Activated T-helper 9 cell treated with anti-CD3 and anti-CD28 coated beads, Interleukin-2, amount 50 U/mL, for 16 hours (primary cell): ENCODE measurements around the gene IQCK.
"Not testable (repeated sequence)": the region's sequence is repeated elsewhere in the genome, so short reads cannot be mapped to it uniquely, and the experiment has no call there.

Experiments
- DNase-seq: peaks from one replicate; pipeline ENCODE4 v3.0.0-alpha.2; 2020; ENCODE audit warnings: low read depth

Gene IQCK

DNA sequence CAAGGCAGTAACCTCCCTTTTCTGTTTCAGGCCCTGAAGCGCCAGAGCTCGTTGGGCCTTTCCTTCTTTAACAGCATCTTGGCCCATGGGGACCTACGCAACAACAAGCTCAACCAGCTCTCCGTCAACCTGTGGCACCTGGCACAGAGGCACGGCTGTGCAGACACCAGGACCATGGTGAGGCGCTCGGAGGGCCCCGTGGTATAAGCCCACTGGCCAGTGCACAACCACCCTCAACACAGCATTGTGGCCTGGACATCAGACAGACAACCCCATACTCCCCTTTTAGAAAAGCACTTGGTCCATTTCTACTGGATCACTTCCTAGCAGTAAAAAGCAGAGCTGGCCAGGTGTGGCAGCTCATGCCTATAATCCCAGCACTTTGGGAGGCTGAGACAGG is 18.6 kb upstream of the IQCK start:
- DNase-seq: no peak

DNA sequence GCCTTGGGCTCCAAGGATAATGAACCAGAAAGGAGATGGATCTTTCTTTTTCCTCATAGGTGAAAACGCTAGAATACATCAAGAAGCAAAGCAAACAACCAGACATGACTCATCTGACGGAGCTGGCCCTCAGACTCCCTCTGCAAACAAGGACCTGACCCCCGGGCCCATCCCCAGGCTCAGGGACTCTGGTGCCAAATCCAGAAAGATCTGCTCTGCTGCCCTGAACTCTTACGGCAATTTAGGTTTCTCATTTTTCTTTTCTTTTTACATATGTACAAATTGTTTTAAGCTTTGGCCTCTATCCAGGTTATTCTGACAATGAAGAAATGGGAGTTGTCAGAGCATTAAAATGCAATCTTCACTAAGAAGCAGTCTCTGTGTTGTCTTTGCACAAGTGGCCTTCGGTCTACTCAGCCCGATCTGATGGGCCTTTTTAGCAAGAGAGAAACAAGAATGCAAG is 17.7 kb upstream of the IQCK start:
- DNase-seq: no peak

DNA sequence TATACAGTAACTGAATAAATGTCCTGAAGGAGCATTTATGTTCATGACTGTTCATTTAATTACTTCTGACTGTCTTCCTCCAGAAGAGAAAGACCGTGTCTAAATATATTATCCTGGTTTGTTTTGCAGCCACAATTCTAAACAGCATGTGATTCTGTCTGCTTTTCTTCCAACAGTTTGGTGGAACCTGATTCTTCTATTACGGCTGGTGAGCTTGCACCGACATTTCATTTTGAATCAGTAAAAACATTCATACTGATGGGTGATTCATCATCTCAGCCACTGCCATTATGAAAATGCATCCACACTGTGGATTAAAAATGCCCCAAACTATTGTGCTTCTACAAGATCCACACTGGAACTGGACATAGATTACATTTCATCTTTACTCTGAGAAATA is 17.0 kb upstream of the IQCK start:
- DNase-seq: no peak

DNA sequence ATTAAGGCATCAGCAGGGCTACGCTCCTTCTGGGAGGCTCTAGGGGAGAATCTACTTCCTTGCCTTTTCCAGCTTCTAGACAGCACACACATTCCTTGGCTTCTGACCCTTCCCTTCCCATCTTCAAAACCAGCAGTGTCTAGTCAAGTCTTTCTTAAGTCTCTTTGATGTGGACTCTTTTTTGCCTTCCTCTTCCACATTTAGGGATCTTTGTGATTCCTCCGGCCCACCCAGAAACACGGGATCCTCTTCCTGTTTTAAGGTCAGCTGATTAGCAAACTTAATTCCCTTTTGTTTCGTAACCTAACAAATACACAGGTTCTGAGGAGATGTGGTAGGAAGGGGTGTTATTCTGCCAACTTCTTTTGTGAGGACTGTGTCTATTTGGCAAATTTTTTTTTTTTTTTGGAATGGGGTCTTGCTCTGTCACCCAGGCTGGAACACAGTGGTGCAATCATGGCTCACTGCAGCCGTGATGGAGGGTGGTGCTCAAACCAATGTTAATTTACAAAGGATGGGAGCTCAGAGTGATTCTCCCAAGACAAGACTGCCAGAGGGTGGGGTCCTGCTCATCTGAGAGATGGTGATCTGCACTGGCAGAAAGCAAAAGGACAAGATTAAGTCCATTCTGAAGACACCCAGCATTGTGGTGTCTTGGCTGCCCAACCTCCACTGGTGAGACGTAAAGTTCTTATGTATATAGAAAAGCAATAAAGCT is 14.7 kb upstream of the IQCK start:
- DNase-seq: no peak

DNA sequence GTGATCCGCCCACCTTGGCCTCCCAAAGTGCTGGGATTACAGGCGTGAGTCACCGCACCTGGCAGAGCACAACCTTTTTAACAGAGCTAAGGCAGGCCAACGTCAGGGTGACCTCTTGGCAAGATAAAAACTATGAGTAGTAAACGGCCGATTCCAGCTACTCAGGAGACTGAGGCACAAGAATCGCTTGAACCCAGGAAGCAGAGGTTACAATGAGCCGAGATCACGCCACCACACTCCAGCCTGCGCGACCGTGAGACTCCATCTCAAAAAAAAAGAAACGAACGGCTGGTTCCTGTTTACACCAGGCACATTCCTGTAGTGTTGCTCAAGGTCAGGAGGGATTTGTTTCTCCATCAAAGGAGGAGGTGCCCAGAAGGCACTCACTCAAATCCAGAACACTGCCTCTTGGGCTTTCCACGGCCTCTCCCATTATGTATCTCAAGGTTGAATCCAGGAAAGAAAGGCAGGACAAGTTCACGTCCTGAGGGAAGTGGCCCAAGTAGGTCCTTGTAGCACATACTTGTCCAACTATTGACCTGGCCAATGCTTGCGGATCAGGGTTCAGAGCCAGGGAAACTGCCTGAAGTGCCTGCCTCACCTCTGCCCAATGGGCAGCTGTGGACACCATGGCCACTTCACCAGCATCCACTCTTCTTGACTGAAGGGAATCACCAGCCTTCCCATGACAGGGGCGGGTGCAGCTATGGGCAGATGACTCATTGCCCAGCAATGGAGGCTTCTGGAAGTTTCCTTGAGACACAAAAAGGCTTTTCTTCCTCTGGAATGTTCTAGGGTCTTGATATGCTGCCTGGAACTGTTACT is 13.5 kb upstream of the IQCK start:
- no peak for DNase-seq

DNA sequence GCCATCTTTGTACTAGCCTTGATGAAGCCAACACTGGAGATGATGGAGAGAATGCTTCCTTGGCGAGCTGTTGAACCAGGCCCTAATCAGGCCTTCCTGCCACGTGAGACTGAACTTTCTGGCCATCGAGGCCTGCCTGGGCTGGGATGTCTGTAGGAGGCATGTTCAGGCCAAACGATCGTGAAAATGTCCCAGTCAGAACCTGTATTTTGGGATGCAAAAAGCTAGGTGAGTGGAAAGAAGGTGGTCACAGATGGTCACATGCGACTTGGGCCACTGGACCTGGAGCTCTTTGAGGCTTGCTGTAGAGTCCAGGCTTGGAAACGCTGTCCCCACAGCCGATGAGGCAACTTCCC is 12.9 kb upstream of the IQCK start:
- no peak for DNase-seq

DNA sequence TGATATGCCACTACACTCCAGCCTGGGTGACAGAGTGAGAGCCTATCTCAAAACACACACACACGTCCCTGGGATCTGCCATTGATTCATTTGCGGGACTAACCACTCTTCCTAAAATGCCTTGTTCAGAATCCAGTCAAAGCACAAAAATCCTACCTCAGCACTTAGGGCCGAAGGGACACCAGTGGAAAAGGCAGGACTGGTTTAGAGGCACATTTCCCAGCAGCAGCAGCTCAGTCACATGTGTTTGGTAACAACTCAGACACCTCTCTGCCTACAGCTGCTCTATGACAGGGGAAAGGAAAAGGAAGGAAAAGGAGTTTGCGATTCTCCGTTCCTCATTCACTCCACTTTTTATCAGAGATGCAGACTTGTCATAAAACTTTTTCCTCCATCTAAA is 12.2 kb upstream of the IQCK start:
- no peak for DNase-seq

DNA sequence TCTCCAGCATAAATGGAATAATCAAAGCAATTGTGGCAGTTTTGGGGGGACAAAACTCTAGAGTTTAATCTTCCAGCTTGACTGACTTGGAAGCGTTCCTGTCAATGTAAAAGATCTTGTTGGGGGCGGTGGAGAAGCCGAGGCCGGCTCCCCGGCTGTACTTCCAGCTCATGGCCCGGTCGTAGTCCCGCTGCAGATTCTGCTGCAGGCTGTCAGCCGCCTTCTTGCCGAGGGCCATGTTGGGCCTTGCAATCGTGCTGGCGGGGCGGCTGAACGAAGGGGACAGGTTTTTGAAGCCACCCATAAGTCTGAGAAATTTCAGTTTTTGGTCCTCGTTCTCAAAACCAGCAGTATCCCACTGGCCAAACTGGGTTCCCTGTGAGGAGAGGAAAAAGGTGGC is 11.2 kb upstream of the IQCK start:
- DNase-seq: no peak

DNA sequence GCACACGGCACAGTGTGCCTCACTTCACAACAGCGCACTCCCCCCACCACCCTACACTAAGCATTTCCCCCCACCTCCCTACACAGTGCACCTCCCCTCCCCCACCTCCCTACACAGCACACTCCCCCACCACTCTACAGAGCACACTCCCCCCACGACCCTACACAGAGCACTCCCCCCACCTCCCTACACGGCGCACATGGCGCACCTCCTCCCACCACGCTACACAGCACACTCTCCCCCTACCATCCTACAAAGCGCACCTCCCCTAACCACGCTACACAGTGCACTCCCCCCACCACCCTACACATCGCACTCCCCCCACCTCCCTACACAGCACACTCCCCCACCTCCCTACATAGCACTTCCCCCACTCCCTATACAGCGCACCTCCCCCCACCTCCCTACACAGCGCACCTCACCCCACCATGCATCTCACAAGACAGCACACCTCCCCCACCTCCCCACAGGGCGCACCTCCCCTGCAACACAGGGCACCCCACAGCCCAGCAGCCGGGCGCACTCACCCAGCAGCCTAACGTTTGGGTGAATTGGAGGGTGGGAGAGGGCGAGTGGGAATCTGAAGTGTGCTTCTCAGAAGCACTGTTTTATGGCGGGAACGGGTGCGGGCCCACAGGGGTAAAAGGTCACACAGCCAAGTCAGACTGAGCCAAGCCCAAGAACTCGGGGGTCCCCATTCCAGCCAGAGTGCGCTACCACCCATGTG is 10.3 kb upstream of the IQCK start:
- no peak for DNase-seq

DNA sequence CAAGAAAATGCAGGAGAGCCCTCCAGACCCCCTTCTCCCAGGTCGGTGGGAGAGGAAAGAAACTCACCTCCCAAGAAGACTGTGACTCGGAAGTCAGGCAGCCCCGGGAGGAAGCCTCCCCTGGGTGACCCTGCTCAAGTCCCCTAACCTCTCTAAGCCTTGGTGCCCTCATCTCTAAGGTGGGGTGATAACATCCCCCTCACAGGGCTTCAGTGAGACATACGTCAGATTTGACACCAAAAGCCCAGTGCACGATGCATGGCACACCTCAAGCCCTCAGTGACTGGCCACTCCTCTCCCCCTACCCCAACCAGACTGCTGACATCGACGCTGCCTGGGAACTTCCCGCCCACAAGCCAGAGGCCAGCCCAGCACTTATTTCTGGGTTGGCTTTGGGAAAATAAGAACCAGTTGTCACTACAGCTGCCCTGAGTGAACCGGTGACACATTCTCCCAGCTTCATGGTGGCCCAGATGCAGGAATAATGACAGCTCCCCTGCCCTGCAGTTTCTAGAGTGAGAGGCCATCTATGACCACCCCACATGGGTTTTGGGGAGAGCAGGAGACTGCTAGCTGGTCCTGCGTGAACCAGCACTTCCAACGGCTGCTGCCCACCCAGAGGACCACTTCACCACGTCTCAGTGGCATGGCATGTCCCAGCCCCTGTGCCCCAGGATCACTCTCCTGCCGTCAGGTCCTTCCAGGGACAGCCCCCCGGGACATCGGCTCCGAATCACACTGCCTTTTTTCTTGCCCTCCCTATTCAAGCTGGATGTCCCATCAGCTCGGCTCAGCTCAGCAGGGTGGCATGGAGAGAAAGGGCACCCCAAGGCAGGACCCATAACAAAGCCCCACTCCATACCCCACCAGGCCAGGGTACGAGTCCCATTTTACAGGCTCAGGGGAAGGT is 9.5 kb upstream of the IQCK start:
- DNase-seq: no peak

DNA sequence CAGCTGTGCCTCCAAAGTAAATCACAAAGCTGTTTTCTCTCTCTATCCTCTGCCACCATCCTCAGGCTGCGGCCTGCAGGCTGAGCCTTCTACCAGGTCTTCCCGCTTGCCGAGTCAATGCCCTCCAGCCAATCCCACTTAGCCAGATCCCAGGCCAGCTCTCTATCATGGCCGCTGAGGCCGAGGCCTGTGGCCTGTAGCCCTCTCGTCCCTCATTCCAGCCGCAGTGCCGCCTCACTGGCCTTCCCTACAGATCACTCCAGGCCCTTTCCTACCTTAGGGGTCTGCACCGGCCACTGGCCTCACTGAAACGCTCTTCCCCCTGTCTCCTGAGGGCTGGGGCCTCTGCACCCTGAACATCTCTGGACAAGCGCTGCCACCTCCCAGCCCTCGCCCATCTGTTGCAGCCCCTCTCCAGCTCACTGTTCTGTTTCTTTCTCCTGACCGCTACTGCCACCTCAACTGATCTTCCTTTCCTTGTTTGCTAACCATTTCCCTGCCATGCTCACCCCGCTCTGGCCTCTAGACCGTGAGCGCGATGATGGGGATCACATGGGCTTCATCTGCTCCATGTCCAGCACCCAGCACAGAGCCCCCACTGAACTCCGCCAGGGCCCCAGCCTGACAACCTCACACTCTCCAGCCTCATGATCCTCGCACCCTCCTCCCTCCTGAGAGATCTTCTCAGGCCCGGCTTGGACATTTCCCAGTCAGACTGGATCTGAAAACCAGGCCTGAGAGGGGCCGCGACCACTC is 8.5 kb upstream of the IQCK start:
- no peak for DNase-seq

DNA sequence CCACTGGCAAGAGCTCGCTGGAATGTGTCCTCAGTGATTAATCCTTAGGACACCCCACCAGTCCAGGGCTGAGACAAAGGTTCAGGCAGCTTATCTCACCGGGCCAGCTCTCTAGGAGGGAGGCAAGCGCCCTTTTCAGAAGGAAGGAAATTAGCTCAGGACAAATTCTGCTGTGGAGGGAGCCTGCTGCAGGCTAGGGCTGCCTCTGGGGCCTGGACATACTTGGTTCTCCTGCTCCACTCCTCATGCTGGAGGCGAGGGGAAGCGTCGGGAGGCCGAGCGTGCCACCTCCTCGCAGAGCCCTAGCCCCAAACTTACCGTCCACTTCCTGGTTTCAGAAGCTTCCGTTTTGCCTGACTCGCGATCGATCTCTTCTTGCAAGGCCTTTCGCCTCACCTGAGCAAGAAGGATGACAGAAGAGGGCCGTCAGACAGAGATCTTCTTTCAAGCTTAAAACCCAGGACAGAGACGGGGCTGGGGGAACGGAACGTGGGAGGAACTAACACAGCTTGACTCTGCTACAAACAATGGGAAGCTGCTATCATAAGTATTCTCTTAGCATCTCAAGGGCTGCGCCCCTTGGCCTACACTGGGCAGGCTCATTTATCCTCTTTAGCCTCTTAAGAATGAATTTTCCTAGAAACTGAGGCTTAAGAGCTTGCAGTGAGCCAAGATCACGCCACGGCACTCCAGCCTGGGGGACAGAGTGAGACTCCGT is 7.7 kb upstream of the IQCK start:
- no peak for DNase-seq

DNA sequence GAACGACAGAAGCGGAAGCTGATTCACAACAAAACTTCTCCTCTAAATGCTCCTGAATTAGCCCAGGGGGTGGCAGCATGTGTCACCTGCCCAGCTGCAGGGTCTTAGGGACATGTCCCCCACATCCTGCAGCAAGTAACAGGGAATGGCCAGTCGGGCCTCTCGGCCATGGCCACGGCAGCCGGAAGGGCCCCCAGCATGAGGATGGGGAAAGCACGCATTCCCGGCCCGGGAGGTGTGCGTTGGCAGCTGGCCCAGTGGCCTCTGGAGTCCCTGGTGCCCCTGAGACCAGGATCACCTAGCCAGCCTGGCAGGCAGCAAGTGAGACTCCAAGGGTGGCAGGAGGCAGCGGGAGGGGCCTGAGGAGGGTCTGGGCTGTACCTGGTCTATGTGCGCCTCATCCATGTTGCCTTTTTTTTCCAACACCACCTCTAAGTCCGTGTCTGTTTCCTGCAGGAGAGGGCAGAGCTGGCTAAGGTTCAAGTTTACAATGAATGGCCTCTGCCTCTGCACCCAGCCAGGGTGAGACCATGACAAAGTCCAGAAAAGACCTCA is 7.0 kb upstream of the IQCK start:
- no peak for DNase-seq

DNA sequence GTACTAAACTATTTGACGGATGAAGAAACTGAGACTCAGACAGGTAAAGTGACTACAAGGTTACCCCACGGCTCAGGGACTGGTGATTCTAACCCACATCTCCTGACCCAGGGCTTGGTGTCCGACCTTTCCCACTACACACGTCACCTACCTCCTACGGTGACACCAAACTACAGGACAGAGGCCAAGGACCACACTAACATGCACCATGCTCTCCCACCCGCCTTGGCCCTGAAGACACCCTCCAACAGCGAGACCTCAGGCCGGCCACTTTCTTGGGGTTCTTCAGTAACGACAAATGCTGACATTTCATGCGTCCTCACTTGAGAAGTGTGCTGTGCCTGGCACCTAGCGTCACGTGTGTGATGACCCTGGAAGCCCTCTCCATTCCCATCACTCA is 6.4 kb upstream of the IQCK start:
- no peak for DNase-seq

DNA sequence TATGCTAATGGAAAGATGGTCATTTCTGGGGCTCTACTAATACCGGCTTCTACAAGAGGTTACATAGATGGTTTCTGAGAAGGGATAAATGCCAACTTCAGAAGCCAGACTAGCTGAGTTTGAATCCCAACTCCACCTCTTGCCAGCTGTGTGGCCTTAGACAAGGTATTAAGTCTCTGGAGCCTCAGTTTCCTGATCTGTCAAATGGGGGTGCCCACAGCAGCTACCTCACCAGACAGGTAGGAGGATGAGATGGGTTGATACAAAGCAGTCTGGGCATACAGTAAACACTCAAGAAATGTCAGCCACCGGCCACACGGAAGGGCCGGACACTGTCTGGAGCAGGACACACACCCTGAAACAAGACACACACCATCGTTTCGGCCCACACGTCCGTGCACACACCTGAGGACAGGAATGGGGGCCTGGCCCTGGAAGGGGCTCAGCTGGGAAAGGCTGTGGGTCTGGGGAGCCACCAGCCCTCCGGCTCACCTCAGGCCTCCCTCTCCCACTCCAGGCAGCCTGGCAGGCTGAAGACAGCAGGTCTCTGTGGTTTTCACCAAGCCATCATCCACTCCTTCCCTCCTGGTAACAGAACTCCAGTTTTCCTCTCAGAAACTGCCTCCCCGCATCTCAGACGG is 5.5 kb upstream of the IQCK start:
- DNase-seq: no peak

DNA sequence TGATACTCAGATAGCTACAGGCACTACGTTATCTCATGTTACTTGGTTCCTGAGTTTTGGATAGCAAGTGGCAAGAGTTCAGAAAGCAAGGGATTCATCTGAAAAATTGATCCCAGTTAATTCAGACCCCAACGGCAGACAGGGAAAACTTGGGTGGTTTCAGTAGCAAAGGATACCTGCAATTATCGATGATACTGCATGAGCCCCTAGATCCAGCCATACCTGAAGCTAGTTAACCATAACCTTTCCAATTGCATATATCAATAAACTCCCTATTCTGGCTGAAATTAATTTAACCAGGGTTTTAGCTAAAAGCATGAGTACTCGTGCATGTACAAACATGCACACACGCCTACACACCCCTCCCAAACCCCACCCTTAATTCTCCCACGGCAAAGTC is 4.4 kb upstream of the IQCK start:
- no peak for DNase-seq

DNA sequence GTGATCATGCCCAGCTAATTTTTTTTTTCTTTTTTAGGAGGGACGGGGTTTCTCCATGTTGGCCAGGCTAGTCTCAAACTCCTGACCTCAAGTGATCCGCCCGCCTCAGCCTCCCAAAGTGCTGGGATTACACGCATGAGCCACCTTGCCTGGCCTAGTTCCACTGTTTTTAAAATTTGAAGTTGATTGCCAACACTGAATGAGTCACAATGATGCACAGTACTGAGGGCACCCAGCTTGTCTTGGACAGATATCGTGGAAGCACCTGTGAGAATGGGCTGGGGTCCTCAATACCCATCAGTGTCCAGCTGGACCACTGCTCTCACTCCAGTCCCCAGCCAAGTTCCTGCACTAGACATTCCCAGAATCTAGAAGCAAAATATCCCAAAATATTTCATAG is 2.5 kb upstream of the IQCK start:
- no peak for DNase-seq

DNA sequence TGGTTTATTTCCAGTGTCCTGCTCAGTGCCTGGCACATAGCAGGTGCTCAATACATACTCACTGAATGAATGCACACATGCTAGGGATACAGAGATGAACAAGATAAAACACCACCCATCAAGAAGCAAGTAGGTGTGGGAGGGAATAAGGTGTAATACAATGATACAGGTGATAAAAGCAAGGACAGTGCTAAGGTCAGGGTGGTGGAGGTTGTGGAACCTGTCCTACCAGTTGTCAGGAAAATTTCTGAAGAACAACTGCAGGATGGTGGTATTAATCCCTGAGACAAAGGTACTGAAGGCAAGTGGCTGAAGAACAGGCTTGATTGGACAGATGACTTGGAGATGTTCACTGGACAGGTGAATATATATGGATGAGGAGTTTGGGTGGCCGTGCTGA is 1.9 kb upstream of the IQCK start:
- no peak for DNase-seq

DNA sequence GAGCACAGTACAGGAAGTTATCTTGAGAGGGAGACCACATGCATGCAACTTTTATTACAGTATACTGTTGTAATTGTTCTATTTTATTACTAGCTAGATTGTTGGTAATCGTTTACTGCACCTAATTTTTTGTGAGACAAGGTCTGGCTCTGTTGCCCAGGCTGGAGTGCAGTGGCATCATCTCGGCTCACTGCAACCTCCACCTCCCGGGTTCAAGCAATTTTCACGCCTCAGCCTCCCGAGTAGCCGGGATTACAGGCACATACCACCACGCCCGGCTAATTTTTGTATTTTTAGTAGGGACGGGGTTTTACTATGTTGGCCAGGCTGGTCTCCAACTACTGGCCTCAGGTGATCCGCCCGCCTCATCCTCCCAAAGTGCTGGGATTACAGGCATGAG is 1.3 kb upstream of the IQCK start:
- DNase-seq: not testable (repeated sequence)

DNA sequence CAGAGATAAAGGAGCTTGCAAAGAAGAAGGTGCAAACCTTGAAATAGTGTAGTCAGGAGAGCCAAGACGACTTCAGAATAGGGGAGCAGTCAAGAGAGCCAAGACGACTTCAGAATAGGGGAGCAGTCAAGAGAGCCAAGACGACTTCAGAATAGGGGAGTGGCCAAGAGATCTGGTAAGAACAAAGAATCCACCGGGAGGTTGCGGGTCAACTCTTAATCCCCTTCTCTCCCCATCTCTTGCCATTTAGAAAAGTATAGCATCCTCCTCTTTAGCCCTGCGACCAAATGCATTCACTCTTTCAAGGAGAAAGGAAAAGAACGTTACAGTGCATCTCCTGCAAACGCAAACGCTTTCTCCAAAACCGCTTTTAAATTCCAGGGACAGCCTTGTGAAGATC is 757 bp upstream of the IQCK start:
- DNase-seq: no peak
